ENCODE data around the gene ARID1A. TPM values are rescaled to one million over a fixed set of nuclear protein-coding genes. Genes with fewer than 3 reads are reported as not detected.

Gene ARID1A
- total RNA-seq, 1 experiment from 2014 or later, result 60.5 TPM

DNA sequence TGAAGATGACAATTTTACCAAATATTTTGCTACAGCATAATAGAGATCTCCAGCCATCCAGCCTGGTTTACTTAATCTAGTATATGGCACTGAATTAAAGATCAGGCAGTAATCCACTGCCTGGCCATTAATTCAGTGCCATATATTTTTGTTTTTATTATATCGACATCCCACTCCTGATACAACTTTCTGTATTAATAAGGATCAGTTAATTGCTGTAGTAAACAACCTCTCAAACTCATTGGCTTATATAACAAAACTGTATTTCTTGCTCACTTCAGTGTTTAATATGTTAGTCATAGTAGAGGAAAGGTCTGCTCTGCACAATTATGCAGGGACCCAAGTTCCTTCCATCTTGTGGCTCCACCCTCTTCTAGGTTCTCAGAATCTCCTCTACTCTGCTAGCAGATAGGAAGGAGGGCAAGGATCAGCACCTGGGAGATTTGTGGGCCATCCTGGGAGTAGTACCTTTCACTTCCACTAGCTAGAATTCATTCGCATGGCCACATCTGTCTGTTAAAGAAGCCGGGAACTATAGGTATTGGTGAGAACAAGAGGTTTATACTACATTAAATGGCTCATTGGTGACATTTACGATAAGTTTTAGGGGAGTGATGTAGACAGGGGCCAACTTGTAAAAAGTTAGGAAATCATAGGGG lies 127.1 kb downstream of the ARID1A start:
- intact Hi-C loops (cut with micrococcal nuclease; ENCODE audit: unreplicated experiment), result no loop called here
- POLR2A ChIA-PET (ENCODE audit: unreplicated experiment), result interaction anchor here (0.6 kb wide), 1 partner anchor 39 kb away, joined by 7 read pairs; no protein-coding TSS in a partner anchor
- no TSS peak for BruUV-seq (replicated peaks)

DNA sequence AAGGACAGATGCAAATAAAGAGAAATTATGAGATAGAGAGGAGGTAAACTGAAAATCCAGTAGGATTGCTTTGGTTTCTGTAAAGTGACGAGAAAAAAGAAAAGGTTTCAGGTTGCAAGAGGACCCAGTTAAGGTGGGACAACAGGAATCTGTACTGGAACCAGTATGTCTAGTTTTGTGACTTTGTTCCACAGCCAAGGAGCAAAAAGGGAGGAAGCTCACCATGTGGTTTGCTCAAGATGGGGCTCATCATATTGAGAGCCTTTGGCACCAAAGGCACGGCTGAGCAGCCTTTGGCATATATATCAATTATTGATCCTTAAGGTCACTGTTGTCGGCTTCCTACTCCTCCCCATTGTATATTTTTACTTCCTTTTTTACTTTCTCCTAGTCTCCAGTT lies 128.9 kb downstream of the ARID1A start:
- H3K9me2 ChIP-seq (ENCODE audit: insufficient read depth), result no peaks in the 10 kb centered on the region
- H3K4me2 ChIP-seq, result peak overlapping the region; percentile 86
- no peaks in the 10 kb centered on the region; the same call in 1 of the 2 replicates for H3K36me3 ChIP-seq (ENCODE audit: low read depth)
- BruUV-seq (replicated peaks), result no TSS peak
- H3K79me2 ChIP-seq (ENCODE audit: low read depth), result peaks cover 30% of the 10 kb centered on the region
- H3K4me3 ChIP-seq, result no peak overlapping the region
- POLR2A ChIA-PET (ENCODE audit: unreplicated experiment), result interaction anchor here (0.6 to 0.8 kb wide), 2 partner anchors 40 to 132 kb away, joined by 4 to 6 read pairs; no protein-coding TSS in a partner anchor
- H3K9me3 ChIP-seq (ENCODE audit: insufficient read depth, low read depth), result no peaks in the 10 kb centered on the region
- CTCF ChIA-PET, result interaction anchor here (0.6 kb wide), 1 partner anchor 148 kb away, joined by 4 read pairs; no protein-coding TSS in a partner anchor
- TF ChIP-seq, protein P1, sequence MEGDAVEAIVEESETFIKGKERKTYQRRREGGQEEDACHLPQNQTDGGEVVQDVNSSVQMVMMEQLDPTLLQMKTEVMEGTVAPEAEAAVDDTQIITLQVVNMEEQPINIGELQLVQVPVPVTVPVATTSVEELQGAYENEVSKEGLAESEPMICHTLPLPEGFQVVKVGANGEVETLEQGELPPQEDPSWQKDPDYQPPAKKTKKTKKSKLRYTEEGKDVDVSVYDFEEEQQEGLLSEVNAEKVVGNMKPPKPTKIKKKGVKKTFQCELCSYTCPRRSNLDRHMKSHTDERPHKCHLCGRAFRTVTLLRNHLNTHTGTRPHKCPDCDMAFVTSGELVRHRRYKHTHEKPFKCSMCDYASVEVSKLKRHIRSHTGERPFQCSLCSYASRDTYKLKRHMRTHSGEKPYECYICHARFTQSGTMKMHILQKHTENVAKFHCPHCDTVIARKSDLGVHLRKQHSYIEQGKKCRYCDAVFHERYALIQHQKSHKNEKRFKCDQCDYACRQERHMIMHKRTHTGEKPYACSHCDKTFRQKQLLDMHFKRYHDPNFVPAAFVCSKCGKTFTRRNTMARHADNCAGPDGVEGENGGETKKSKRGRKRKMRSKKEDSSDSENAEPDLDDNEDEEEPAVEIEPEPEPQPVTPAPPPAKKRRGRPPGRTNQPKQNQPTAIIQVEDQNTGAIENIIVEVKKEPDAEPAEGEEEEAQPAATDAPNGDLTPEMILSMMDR (conservative IDR thresholded peaks at IDR 0.05), result no peak
- TF ChIP-seq EZH2 (IDR thresholded peaks at IDR 0.05; ENCODE audit: low read depth), result no peak
- H3K27me3 ChIP-seq (ENCODE audit: insufficient read depth, low read depth), result no peaks in the 10 kb centered on the region
- peak overlapping the region; percentile 49; the same call in 1 of the 2 replicates for H2AFZ ChIP-seq
- intact Hi-C loops (cut with micrococcal nuclease; ENCODE audit: unreplicated experiment), result loop anchor here (1.0 kb wide), 2 partner anchors 25 to 39 kb away; partner anchors contain the start of gene SFN
- DNase-seq, result peak; percentile 38 to 90
- H3K4me1 ChIP-seq (replicated peaks; ENCODE audit: insufficient read depth), result peaks cover 34% of the 10 kb centered on the region
- H3F3A ChIP-seq (ENCODE audit: insufficient read depth, low read depth), result peaks cover 20% of the 10 kb centered on the region
- peak overlapping the region; percentile 94 for H3K27ac ChIP-seq
- no peaks in the 10 kb centered on the region for H4K20me1 ChIP-seq (ENCODE audit: insufficient read depth)

More for the DNA sequence above, 127.1 kb downstream of the ARID1A start:
- Histone ChIP-seq H3K27ac (no peak overlapping the region), H3F3A (ENCODE audit: insufficient read depth, low read depth) (peaks cover 20% of the 10 kb centered on the region), H3K4me1 (replicated peaks; ENCODE audit: insufficient read depth) (peaks cover 28% of the 10 kb centered on the region), H4K20me1 (ENCODE audit: insufficient read depth) (no peaks in the 10 kb centered on the region), H3K27me3 (ENCODE audit: insufficient read depth, low read depth) (no peaks in the 10 kb centered on the region), H3K79me2 (ENCODE audit: low read depth) (peaks cover 12% of the 10 kb centered on the region), H3K9me3 (ENCODE audit: insufficient read depth, low read depth) (no peaks in the 10 kb centered on the region), H3K36me3 (ENCODE audit: low read depth) (no peaks in the 10 kb centered on the region), H3K4me3 (no peak overlapping the region), H2AFZ (no peak overlapping the region), H3K9me2 (ENCODE audit: insufficient read depth) (no peaks in the 10 kb centered on the region), H3K4me2 (no peak overlapping the region)
- CTCF ChIA-PET, result interaction anchor here (0.6 kb wide), 1 partner anchor 14 kb away, joined by 3 read pairs; no protein-coding TSS in a partner anchor
- TF ChIP-seq, protein P1 (conservative IDR thresholded peaks at IDR 0.05), result no peak
- TF ChIP-seq EZH2 (IDR thresholded peaks at IDR 0.05; ENCODE audit: low read depth), result no peak
- DNase-seq, result no peak

DNA sequence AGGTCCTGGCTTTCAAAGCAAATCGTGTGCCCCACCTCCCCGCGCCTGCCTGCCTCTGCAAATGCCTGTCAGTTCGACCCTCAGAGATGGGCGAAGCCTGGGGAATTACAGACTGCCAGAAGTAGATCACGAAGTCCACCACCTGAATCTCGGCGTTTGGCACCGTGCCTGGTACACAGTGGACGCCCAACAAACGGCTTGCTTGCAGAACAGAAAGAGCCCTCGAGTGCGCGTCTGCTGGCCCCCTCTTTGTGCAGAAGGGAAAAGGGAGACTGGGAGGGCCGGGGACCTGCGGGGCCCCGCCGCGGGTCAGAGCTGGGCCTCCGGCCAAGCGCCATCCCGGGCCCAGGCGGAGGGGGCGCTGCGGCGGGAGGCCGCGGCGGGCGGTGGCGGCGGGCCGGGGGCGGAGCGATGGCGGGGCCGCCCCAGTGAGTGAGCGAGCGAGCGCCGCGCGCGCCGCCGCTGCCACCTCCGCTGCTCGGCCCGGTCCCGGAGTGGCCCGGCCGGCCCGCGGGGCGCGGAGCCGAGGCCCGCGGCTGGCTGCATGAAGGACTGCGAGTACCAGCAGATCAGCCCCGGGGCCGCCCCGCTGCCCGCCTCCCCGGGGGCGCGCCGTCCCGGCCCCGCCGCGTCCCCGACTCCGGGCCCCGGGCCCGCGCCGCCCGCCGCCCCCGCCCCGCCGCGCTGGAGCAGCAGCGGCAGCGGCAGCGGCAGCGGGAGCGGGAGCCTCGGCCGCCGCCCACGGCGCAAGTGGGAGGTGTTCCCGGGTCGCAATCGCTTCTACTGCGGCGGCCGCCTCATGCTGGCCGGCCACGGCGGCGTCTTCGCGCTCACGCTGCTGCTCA lies 130.7 kb downstream of the ARID1A start, which contains the start of gene ZDHHC18:
ZDHHC18 (plus strand) TSS at position 428 of the 845 bp plus-strand sequence; CDS start at position 545, 117 bp downstream.
- H3K9me3 ChIP-seq (ENCODE audit: insufficient read depth, low read depth), result no peaks in the 10 kb centered on the region
- no TSS peak for BruUV-seq (replicated peaks)
- peak in 1 of 2 experiments; percentile 70 for DNase-seq
- peaks cover 44% of the 10 kb centered on the region for H3K79me2 ChIP-seq (ENCODE audit: low read depth)
- no peak for TF ChIP-seq EZH2 (IDR thresholded peaks at IDR 0.05; ENCODE audit: low read depth)
- TF ChIP-seq, protein P1 (conservative IDR thresholded peaks at IDR 0.05), result no peak; the same call in 1 of the 2 replicates
- no peaks in the 10 kb centered on the region for H3K9me2 ChIP-seq (ENCODE audit: insufficient read depth)
- peak within 1 kb of the TSS; percentile 82 for H2AFZ ChIP-seq
- peaks cover 20% of the 10 kb centered on the region for H3F3A ChIP-seq (ENCODE audit: insufficient read depth, low read depth)
- no peaks in the 10 kb centered on the region; the same call in 1 of the 2 replicates for H4K20me1 ChIP-seq (ENCODE audit: insufficient read depth)
- no peaks in the 10 kb centered on the region for H3K27me3 ChIP-seq (ENCODE audit: insufficient read depth, low read depth)
- peaks cover 34% of the 10 kb centered on the region for H3K4me1 ChIP-seq (replicated peaks; ENCODE audit: insufficient read depth)
- peak within 1 kb of the TSS; percentile 86 for H3K4me2 ChIP-seq
- ChIA-PET CTCF (no interaction called here), POLR2A (ENCODE audit: unreplicated experiment) (interaction anchor here (0.6 to 0.9 kb wide), 4 partner anchors 20 to 109 kb away, joined by 5 to 9 read pairs (median 6); partner anchors contain the start of gene GPATCH3)
- peak within 1 kb of the TSS; percentile 94 for H3K27ac ChIP-seq
- peak within 1 kb of the TSS; percentile 62; the same call in 1 of the 2 replicates for H3K4me3 ChIP-seq
- intact Hi-C loops (cut with micrococcal nuclease; ENCODE audit: unreplicated experiment), result no loop called here
- no peaks in the 10 kb centered on the region; the same call in 1 of the 2 replicates for H3K36me3 ChIP-seq (ENCODE audit: low read depth)

Data from PC-9 (cell line).